Keratinocyte (primary cell): ENCODE measurements around the gene SMU1. TPM values are rescaled to one million over a fixed set of nuclear protein-coding genes. Genes with fewer than 3 reads are reported as not detected.

ENCODE experiments used
- DNase-seq: peaks from one replicate; pipeline ENCODE4 v3.0.0-alpha.2; 2011; ENCODE audit warnings: low read depth, missing footprints, low spot score
- FAIRE-seq: peaks from 2 replicates; lab custom pipeline; 2011; peaks lifted over from hg19 to GRCh38; lab: Jason Lieb, UNC
- H2AFZ ChIP-seq: 2 replicates; pipeline ENCODE4 v1.6.0; 2012; ENCODE audit warnings: low read length, control low read depth, inconsistent platforms; ENCODE audit not compliant: control insufficient read depth
- H3K27ac ChIP-seq: 2 replicates; pipeline ENCODE4 v1.5.1; 2011; ENCODE audit warnings: low read length; ENCODE audit not compliant: control insufficient read depth, insufficient read depth
- H3K27me3 ChIP-seq: 3 replicates; pipeline ENCODE4 v1.6.0; 2011; ENCODE audit warnings: low read length; ENCODE audit not compliant: control insufficient read depth, insufficient read depth; ENCODE audit errors: extremely low read depth
- H3K36me3 ChIP-seq, 2 experiments: 2 replicates in 1 of 2; 3 replicates in 1 of 2; pipeline ENCODE4 v1.5.1; 2011; ENCODE audit warnings: low read length in 2 of 2, mild to moderate bottlenecking in 1 of 2; ENCODE audit not compliant: control insufficient read depth in 2 of 2, insufficient read depth in 2 of 2; ENCODE audit errors: extremely low read depth in 1 of 2
- H3K4me1 ChIP-seq: 3 replicates; pipeline ENCODE4 v1.5.1; 2011; ENCODE audit warnings: low read length; ENCODE audit not compliant: control insufficient read depth, insufficient read depth; ENCODE audit errors: extremely low read depth
- H3K4me2 ChIP-seq: 3 replicates; pipeline ENCODE4 v1.6.0; 2011; ENCODE audit warnings: low read depth, low read length; ENCODE audit not compliant: control insufficient read depth, insufficient read depth; ENCODE audit errors: extremely low read depth
- H3K4me3 ChIP-seq, 3 experiments: fragments of 200-600 bp in 1 of 3; sonication (generic) in 1 of 3; 2 replicates in 2 of 3; 3 replicates in 1 of 3; pipeline ENCODE4 v1.5.1; 2011 to 2016; ENCODE audit warnings: low read length in 3 of 3, mild to moderate bottlenecking in 3 of 3, control low read depth in 2 of 3, inconsistent platforms in 1 of 3, low read depth in 1 of 3, mixed read lengths in 1 of 3, mixed run types in 1 of 3, moderate library complexity in 1 of 3; ENCODE audit not compliant: control insufficient read depth in 2 of 3, insufficient read depth in 2 of 3; ENCODE audit errors: extremely low read depth in 1 of 3
- H3K79me2 ChIP-seq: 2 replicates; pipeline ENCODE4 v1.6.0; 2012; ENCODE audit warnings: low read length; ENCODE audit not compliant: control insufficient read depth, insufficient read depth
- H3K9ac ChIP-seq: 3 replicates; pipeline ENCODE4 v1.6.0; 2011; ENCODE audit warnings: low read length; ENCODE audit not compliant: control insufficient read depth, insufficient read depth; ENCODE audit errors: extremely low read depth
- H3K9me1 ChIP-seq: 3 replicates; pipeline ENCODE4 v1.6.0; 2011; ENCODE audit warnings: low read length; ENCODE audit not compliant: control insufficient read depth, insufficient read depth; ENCODE audit errors: extremely low read depth
- H3K9me3 ChIP-seq: 2 replicates; pipeline ENCODE4 v1.5.1; 2012; ENCODE audit warnings: low read depth, low read length; ENCODE audit not compliant: control insufficient read depth
- H4K20me1 ChIP-seq: 3 replicates; pipeline ENCODE4 v1.6.0; 2011; ENCODE audit warnings: low read length; ENCODE audit not compliant: control insufficient read depth, insufficient read depth; ENCODE audit errors: extremely low read depth
- CTCF ChIP-seq, 3 experiments: IDR thresholded peaks in 1 of 3; conservative IDR thresholded peaks in 1 of 3; optimal IDR thresholded peaks in 1 of 3; 2 replicates in 2 of 3; 3 replicates in 1 of 3; pipeline versions ENCODE3 to v1.5.1; 2011; ENCODE audit warnings: low read length in 3 of 3, mild to moderate bottlenecking in 3 of 3, moderate library complexity in 2 of 3, control low read depth in 1 of 3, inconsistent platforms in 1 of 3; ENCODE audit not compliant: insufficient read depth in 2 of 3; ENCODE audit errors: extremely low read depth in 1 of 3
- EZH2 ChIP-seq: IDR thresholded peaks from one replicate; pipeline ENCODE4 v1.6.1; 2012; ENCODE audit warnings: inconsistent platforms, mild to moderate bottlenecking, low read length, moderate library complexity
- dilution Hi-C: fragments of 300-500 bp; cut with MboI; formaldehyde crosslinking; loops from one replicate; pipeline ENCODE4 v1.7.0; 2020; ENCODE audit warnings: low sequenced_read_pairs; ENCODE audit not compliant: extremely low pct_ligation_motif_present
- polyA plus RNA-seq, 5 experiments: library from polyadenylated mRNA; depleted of rRNA in 3 of 5; stranded (reverse) in 3 of 5; stranded (forward) in 1 of 5; unstranded in 1 of 5; fragments of >200 nt; gene quantifications; 1 replicate in 1 of 5; 2 replicates in 3 of 5; 3 replicates in 1 of 5; pipeline versions ENCODE4 v1.2.1 to v1.2.3, GENCODE V29; 2011 to 2012; ENCODE audit warnings: missing spikeins in 2 of 5, low read depth in 1 of 5, low replicate concordance in 1 of 5

The SMU1 gene
- polyA plus RNA-seq, 1 donor (not counting 4 experiments of a cell fraction or from before 2014, with no cell fraction given): 20.3 TPM

- Histone ChIP-seq H3K79me2 (peaks cover 67% of the 10 kb centered on the region), H3K9me3 (no peaks in the 10 kb centered on the region), H3K4me3 (no peak overlapping the region), H3K36me3 (peaks cover 20% of the 10 kb centered on the region in 2 experiments), H3K27ac (no peak overlapping the region), H3K4me2 (no peak overlapping the region), H3K27me3 (no peaks in the 10 kb centered on the region), H4K20me1 (peaks cover 2% of the 10 kb centered on the region), H3K4me1 (peaks cover 2% of the 10 kb centered on the region), H2AFZ (no peak overlapping the region), H3K9ac (no peak overlapping the region), H3K9me1 (no peaks in the 10 kb centered on the region)
- TF ChIP-seq CTCF (optimal IDR thresholded peaks at IDR 0.05 in 1 of 3, IDR thresholded peaks at IDR 0.05 in 1 of 3, conservative IDR thresholded peaks at IDR 0.05 in 1 of 3; ENCODE audit: extremely low read depth in 1 of 3, insufficient read depth in 2 of 3, low read length in 3 of 3) (no peak), EZH2 (no peak)
- dilution Hi-C loops: no loop called here
- DNase-seq (no peak), FAIRE-seq (peak; percentile 53)
Observed at GRCh38 chr9:32992595-32993238, 83.8 kb downstream of the SMU1 start.

- H3K4me2 ChIP-seq: no peak overlapping the region
- TF ChIP-seq CTCF (optimal IDR thresholded peaks at IDR 0.05 in 1 of 3, IDR thresholded peaks at IDR 0.05 in 1 of 3, conservative IDR thresholded peaks at IDR 0.05 in 1 of 3; ENCODE audit: extremely low read depth in 1 of 3, insufficient read depth in 2 of 3, low read length in 3 of 3) (no peak), EZH2 (no peak)
- DNase-seq (no peak), FAIRE-seq (no peak)
- peaks cover 60% of the 10 kb centered on the region for H3K79me2 ChIP-seq
- H3K27me3 ChIP-seq: no peaks in the 10 kb centered on the region
- no peak overlapping the region for H3K4me3 ChIP-seq
- peaks cover 21 to 25% of the 10 kb centered on the region in 2 experiments for H3K36me3 ChIP-seq
- peaks cover 2% of the 10 kb centered on the region for H3K4me1 ChIP-seq
- dilution Hi-C loops: no loop called here
- peaks cover 2% of the 10 kb centered on the region for H4K20me1 ChIP-seq
- no peaks in the 10 kb centered on the region for H3K9me3 ChIP-seq
- H3K9ac ChIP-seq: no peak overlapping the region
- no peak overlapping the region for H2AFZ ChIP-seq
- no peaks in the 10 kb centered on the region for H3K9me1 ChIP-seq
- no peak overlapping the region for H3K27ac ChIP-seq
Observed at GRCh38 chr9:32991897-32992594, 84.4 kb downstream of the SMU1 start.

Other genes starting within 250 kb of the SMU1 start
- gene APTX, start 75.0 kb downstream of the SMU1 start, polyA plus RNA-seq: 53.2 to 86.8 TPM (median 64.7 TPM) in 3 replicates
- gene DNAJA1, start 51.4 kb downstream of the SMU1 start, polyA plus RNA-seq: 106 to 169 TPM (median 118 TPM) in 3 replicates
- 54.3 to 82.9 TPM (median 55.1 TPM) in 3 replicates for gene B4GALT1, start 90.7 kb upstream of the SMU1 start, polyA plus RNA-seq
- 0.85 TPM in 1 of 3 replicates, not detected in the others for gene SPINK4, start 163.5 kb upstream of the SMU1 start, polyA plus RNA-seq
- gene BAG1, start 188.0 kb upstream of the SMU1 start, polyA plus RNA-seq: 22.4 to 30.1 TPM (median 25.1 TPM) in 3 replicates
- 80.0 to 132 TPM (median 82.7 TPM) in 3 replicates for gene CHMP5, start 188.4 kb upstream of the SMU1 start, polyA plus RNA-seq
- gene NFX1, start 213.8 kb upstream of the SMU1 start, polyA plus RNA-seq: 24.2 to 28.8 TPM (median 28.1 TPM) in 3 replicates